Measurements from ENCODE around the gene PRM1. TPM values are rescaled to one million over a fixed set of nuclear protein-coding genes. Genes with fewer than 3 reads are reported as not detected.

The PRM1 gene
- total RNA-seq (not detected), polyA plus RNA-seq (not detected)
- long read RNA-seq, donor 1: 0 reads
- long read RNA-seq, donor 2: 0 reads

- 85 to 86% methylated on average over 22 to 25 of the region's 25 CpGs for WGBS, 2 donors
- ATAC-seq (ENCODE audit: low FRiP score) (no peak), DNase-seq (no peak)
- H3K27me3 ChIP-seq (ENCODE audit: control insufficient read depth in 1 of 2, insufficient read depth in 2 of 2, low read length in 1 of 2): no peaks in the 10 kb centered on the region
- H3K36me3 ChIP-seq (ENCODE audit: control insufficient read depth in 1 of 2, insufficient read depth in 2 of 2, low read length in 1 of 2): no peaks in the 10 kb centered on the region
- H3K9me3 ChIP-seq (ENCODE audit: control insufficient read depth, low read length): no peaks in the 10 kb centered on the region
- H3K4me3 ChIP-seq (ENCODE audit: low read length in 2 of 2): no peak within 1 kb of the TSS
- no peaks in the 10 kb centered on the region for H3K4me1 ChIP-seq (ENCODE audit: control insufficient read depth in 1 of 2, insufficient read depth in 2 of 2, low read length in 2 of 2)
- H3K27ac ChIP-seq (ENCODE audit: low read depth in 1 of 2, low read length in 2 of 2): no peak within 1 kb of the TSS
- intact Hi-C loops (cut with DNase I): no loop called here
Measured at GRCh38 chr16:11280616-11281522, at the start of gene PRM1. PRM1 (minus strand) TSS chr16:11281330; CDS start chr16:11281238, 92 bp downstream.

- Histone ChIP-seq H3K27ac (ENCODE audit: low read depth in 1 of 2, low read length in 2 of 2) (no peak overlapping the region), H3K4me3 (ENCODE audit: low read length in 2 of 2) (no peak overlapping the region), H3K9me3 (ENCODE audit: control insufficient read depth, low read length) (no peaks in the 10 kb centered on the region), H3K27me3 (ENCODE audit: control insufficient read depth in 1 of 2, insufficient read depth in 2 of 2, low read length in 1 of 2) (no peaks in the 10 kb centered on the region), H3K4me1 (ENCODE audit: control insufficient read depth in 1 of 2, insufficient read depth in 2 of 2, low read length in 2 of 2) (no peaks in the 10 kb centered on the region), H3K36me3 (ENCODE audit: control insufficient read depth in 1 of 2, insufficient read depth in 2 of 2, low read length in 1 of 2) (no peaks in the 10 kb centered on the region)
- intact Hi-C loops (cut with DNase I): no loop called here
- DNase-seq (no peak), ATAC-seq (ENCODE audit: low FRiP score) (no peak)
- WGBS, 2 donors: 67 to 74% methylated on average over 5 of the region's 5 CpGs
Measured at GRCh38 chr16:11330526-11331237, 49.6 kb upstream of the PRM1 start.

- no peaks in the 10 kb centered on the region for H3K36me3 ChIP-seq (ENCODE audit: control insufficient read depth in 1 of 2, insufficient read depth in 2 of 2, low read length in 1 of 2)
- H3K27ac ChIP-seq (ENCODE audit: low read depth in 1 of 2, low read length in 2 of 2): no peak overlapping the region
- H3K4me3 ChIP-seq (ENCODE audit: low read length in 2 of 2): no peak overlapping the region
- H3K27me3 ChIP-seq (ENCODE audit: control insufficient read depth in 1 of 2, insufficient read depth in 2 of 2, low read length in 1 of 2): no peaks in the 10 kb centered on the region
- intact Hi-C loops (cut with DNase I): no loop called here
- no peaks in the 10 kb centered on the region for H3K9me3 ChIP-seq (ENCODE audit: control insufficient read depth, low read length)
- ATAC-seq (ENCODE audit: low FRiP score): no peak
- WGBS, 2 donors: 77 to 78% methylated on average over 3 of the region's 3 CpGs
- no peaks in the 10 kb centered on the region for H3K4me1 ChIP-seq (ENCODE audit: control insufficient read depth in 1 of 2, insufficient read depth in 2 of 2, low read length in 2 of 2)
- no peak for DNase-seq
Measured at GRCh38 chr16:11329891-11330290, 48.8 kb upstream of the PRM1 start.

- H3K27ac ChIP-seq (ENCODE audit: low read depth in 1 of 2, low read length in 2 of 2): no peak overlapping the region
- H3K4me1 ChIP-seq (ENCODE audit: control insufficient read depth in 1 of 2, insufficient read depth in 2 of 2, low read length in 2 of 2): no peaks in the 10 kb centered on the region
- no peaks in the 10 kb centered on the region for H3K36me3 ChIP-seq (ENCODE audit: control insufficient read depth in 1 of 2, insufficient read depth in 2 of 2, low read length in 1 of 2)
- intact Hi-C loops (cut with DNase I): no loop called here
- no peaks in the 10 kb centered on the region for H3K9me3 ChIP-seq (ENCODE audit: control insufficient read depth, low read length)
- no peak overlapping the region for H3K4me3 ChIP-seq (ENCODE audit: low read length in 2 of 2)
- DNase-seq (no peak), ATAC-seq (ENCODE audit: low FRiP score) (no peak)
- WGBS, 2 donors: 10 to 12% methylated on average over 6 of the region's 6 CpGs
- no peaks in the 10 kb centered on the region for H3K27me3 ChIP-seq (ENCODE audit: control insufficient read depth in 1 of 2, insufficient read depth in 2 of 2, low read length in 1 of 2)
Measured at GRCh38 chr16:11329071-11329491, 48.0 kb upstream of the PRM1 start.

GRCh38 chr16:11328172-11329070 is 47.3 kb upstream of the PRM1 start:
- intact Hi-C loops (cut with DNase I): no loop called here
- H3K9me3 ChIP-seq (ENCODE audit: control insufficient read depth, low read length): no peaks in the 10 kb centered on the region
- 29 to 30% methylated on average over 12 of the region's 12 CpGs for WGBS, 2 donors
- H3K27ac ChIP-seq (ENCODE audit: low read depth in 1 of 2, low read length in 2 of 2): peak overlapping the region in 1 of 2 donors; percentile 5
- H3K27me3 ChIP-seq (ENCODE audit: control insufficient read depth in 1 of 2, insufficient read depth in 2 of 2, low read length in 1 of 2): no peaks in the 10 kb centered on the region
- DNase-seq: peak in 1 of 2 donors; percentile 82
- no peaks in the 10 kb centered on the region for H3K4me1 ChIP-seq (ENCODE audit: control insufficient read depth in 1 of 2, insufficient read depth in 2 of 2, low read length in 2 of 2)
- peak; percentile 67 for ATAC-seq (ENCODE audit: low FRiP score)
- no peaks in the 10 kb centered on the region for H3K36me3 ChIP-seq (ENCODE audit: control insufficient read depth in 1 of 2, insufficient read depth in 2 of 2, low read length in 1 of 2)
- no peak overlapping the region for H3K4me3 ChIP-seq (ENCODE audit: low read length in 2 of 2)

- no peaks in the 10 kb centered on the region for H3K36me3 ChIP-seq (ENCODE audit: control insufficient read depth in 1 of 2, insufficient read depth in 2 of 2, low read length in 1 of 2)
- intact Hi-C loops (cut with DNase I): no loop called here
- H3K27me3 ChIP-seq (ENCODE audit: control insufficient read depth in 1 of 2, insufficient read depth in 2 of 2, low read length in 1 of 2): no peaks in the 10 kb centered on the region
- no peak for ATAC-seq (ENCODE audit: low FRiP score)
- no peaks in the 10 kb centered on the region for H3K9me3 ChIP-seq (ENCODE audit: control insufficient read depth, low read length)
- DNase-seq: no peak
- no peak overlapping the region for H3K27ac ChIP-seq (ENCODE audit: low read depth in 1 of 2, low read length in 2 of 2)
- 87 to 88% methylated on average over 23 of the region's 23 CpGs for WGBS, 2 donors
- H3K4me1 ChIP-seq (ENCODE audit: control insufficient read depth in 1 of 2, insufficient read depth in 2 of 2, low read length in 2 of 2): no peaks in the 10 kb centered on the region
- no peak overlapping the region for H3K4me3 ChIP-seq (ENCODE audit: low read length in 2 of 2)
Measured at GRCh38 chr16:11327277-11328171, 46.4 kb upstream of the PRM1 start.

GRCh38 chr16:11326737-11327276 is 45.7 kb upstream of the PRM1 start:
- Histone ChIP-seq H3K4me1 (ENCODE audit: control insufficient read depth in 1 of 2, insufficient read depth in 2 of 2, low read length in 2 of 2) (no peaks in the 10 kb centered on the region), H3K27me3 (ENCODE audit: control insufficient read depth in 1 of 2, insufficient read depth in 2 of 2, low read length in 1 of 2) (no peaks in the 10 kb centered on the region), H3K27ac (ENCODE audit: low read depth in 1 of 2, low read length in 2 of 2) (no peak overlapping the region), H3K9me3 (ENCODE audit: control insufficient read depth, low read length) (no peaks in the 10 kb centered on the region), H3K4me3 (ENCODE audit: low read length in 2 of 2) (no peak overlapping the region), H3K36me3 (ENCODE audit: control insufficient read depth in 1 of 2, insufficient read depth in 2 of 2, low read length in 1 of 2) (no peaks in the 10 kb centered on the region)
- DNase-seq (no peak), ATAC-seq (ENCODE audit: low FRiP score) (no peak)
- intact Hi-C loops (cut with DNase I): no loop called here
- WGBS, 2 donors: 91 to 93% methylated on average over 9 of the region's 9 CpGs
